Right atrium auricular region (tissue), 2 donors: ENCODE data around the gene WASF2. TPM values are rescaled to one million over a fixed set of nuclear protein-coding genes. Genes with fewer than 3 reads are reported as not detected.

Source experiments
- DNase-seq: peaks from one replicate; pipeline ENCODE4 v3.0.0-alpha.2; 2019; ENCODE audit warnings: low spot score
- H3K27ac ChIP-seq, 2 donors: fragments of 200-600 bp; sonication (generic); 1 replicate in 1 of 2; 2 replicates in 1 of 2; pipeline ENCODE4 v1.5.1; 2016 to 2019
- H3K27me3 ChIP-seq, 2 donors: fragments of 200-600 bp; sonication (generic); one replicate each; pipeline versions ENCODE4 v1.5.1 to v1.6.0; 2017 to 2019
- H3K36me3 ChIP-seq: fragments of 200-600 bp; sonication (generic); one replicate; pipeline ENCODE4 v1.5.1; 2016
- H3K4me1 ChIP-seq, 2 donors: fragments of 200-600 bp; sonication (generic); one replicate each; pipeline versions ENCODE4 v1.5.1 to v1.6.0; 2017 to 2019
- H3K4me3 ChIP-seq, 2 donors: fragments of 200-600 bp; sonication (generic); 1 replicate in 1 of 2; 2 replicates in 1 of 2; pipeline ENCODE4 v1.5.1; 2017 to 2019; ENCODE audit warnings: mild to moderate bottlenecking in 1 of 2, moderate library complexity in 1 of 2
- H3K9me3 ChIP-seq, 2 donors: fragments of 200-600 bp; sonication (generic); one replicate each; pipeline ENCODE4 v1.5.1; 2019
- total RNA-seq, 2 donors: library from RNA; depleted of rRNA; stranded (reverse); fragments of >200 nt; gene quantifications; one replicate each; pipeline ENCODE4 v1.1.0, GENCODE V29; 2016
- TF ChIP-seq, protein P1 (sequence below), 2 donors: fragments of 200-600 bp; sonication (generic); IDR thresholded peaks; one replicate each; pipeline ENCODE4 v1.5.1; 2019; ENCODE audit warnings: antibody characterized with exemption in 2 of 2

Gene WASF2
- total RNA-seq, 2 donors from 2014 or later: 20.7 to 49.0 TPM

DNA sequence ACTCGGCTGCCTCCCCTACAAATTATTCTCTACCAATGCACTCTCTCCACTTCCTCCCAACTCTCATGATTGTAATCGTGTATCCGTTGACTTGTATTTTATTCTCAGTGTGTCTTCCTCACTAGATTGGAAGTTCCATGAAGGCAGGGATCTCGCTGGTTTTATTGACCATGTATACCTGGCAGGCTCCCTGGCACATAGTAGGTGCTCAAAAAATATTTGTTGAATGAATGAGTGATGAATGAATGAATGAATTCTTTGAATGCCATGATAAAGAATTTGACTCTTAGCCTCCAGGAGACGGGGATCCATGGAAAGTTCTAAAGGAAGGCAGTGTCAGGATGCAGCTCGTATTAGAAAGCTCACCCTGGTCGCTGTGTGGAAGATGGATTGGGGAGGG lies 28.8 kb upstream of the WASF2 start:
- Histone ChIP-seq H3K9me3 (no peaks in the 10 kb centered on the region), H3K27me3 (no peaks in the 10 kb centered on the region), H3K4me1 (peaks cover 0 to 88% of the 10 kb centered on the region in 2 donors), H3K27ac (peak overlapping the region; percentile 75 to 86), H3K4me3 (no peak overlapping the region), H3K36me3 (no peaks in the 10 kb centered on the region)
- no peak for DNase-seq
- TF ChIP-seq, protein P1, sequence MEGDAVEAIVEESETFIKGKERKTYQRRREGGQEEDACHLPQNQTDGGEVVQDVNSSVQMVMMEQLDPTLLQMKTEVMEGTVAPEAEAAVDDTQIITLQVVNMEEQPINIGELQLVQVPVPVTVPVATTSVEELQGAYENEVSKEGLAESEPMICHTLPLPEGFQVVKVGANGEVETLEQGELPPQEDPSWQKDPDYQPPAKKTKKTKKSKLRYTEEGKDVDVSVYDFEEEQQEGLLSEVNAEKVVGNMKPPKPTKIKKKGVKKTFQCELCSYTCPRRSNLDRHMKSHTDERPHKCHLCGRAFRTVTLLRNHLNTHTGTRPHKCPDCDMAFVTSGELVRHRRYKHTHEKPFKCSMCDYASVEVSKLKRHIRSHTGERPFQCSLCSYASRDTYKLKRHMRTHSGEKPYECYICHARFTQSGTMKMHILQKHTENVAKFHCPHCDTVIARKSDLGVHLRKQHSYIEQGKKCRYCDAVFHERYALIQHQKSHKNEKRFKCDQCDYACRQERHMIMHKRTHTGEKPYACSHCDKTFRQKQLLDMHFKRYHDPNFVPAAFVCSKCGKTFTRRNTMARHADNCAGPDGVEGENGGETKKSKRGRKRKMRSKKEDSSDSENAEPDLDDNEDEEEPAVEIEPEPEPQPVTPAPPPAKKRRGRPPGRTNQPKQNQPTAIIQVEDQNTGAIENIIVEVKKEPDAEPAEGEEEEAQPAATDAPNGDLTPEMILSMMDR (IDR thresholded peaks at IDR 0.05): no peak

DNA sequence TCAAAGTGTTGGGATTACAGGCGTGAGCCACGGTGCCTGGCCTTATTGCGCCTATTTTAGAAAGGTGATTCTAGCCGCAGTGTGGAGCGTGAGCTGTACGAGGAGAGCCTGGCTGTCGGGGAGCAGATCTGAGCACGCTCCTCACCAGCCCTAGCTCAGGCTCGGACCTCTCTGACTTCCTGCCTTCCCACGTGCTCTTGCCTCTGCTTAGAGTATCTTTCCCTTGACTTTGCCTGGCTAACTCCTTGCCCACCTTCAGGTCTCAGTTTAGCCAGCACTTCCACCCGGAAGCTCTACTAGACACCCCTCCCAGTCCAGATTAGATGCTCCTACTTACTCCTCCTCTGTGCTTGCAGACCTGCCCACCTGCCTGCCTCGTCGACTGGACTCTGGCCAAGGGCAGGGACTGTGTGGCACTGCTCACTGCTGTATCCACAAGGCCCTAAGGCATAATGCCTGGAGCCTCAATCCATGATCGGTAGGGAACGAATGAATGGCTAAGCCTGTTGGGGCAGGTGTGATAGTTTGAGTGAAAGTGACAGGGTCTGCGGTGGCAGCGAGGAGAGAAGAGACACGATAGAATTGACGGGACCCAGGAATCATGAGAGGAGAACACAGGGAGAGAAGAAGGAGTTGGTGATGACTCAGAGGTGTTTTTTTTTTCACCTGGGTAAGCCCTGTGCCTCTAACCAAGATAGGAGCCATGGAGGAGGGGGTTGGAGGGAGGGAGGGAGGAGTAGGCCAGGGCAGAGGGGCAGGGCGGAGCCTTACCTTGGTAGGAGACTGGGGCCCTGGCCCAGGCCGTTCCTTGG lies 28.1 kb upstream of the WASF2 start:
- no peaks in the 10 kb centered on the region for H3K27me3 ChIP-seq

GRCh38 chr1:27517301-27517700 lies 27.3 kb upstream of the WASF2 start:
- peak overlapping the region; percentile 75 to 86 for H3K27ac ChIP-seq
- no peak overlapping the region for H3K4me3 ChIP-seq
- DNase-seq: no peak
- peaks cover 0 to 80% of the 10 kb centered on the region in 2 donors for H3K4me1 ChIP-seq
- H3K36me3 ChIP-seq: no peaks in the 10 kb centered on the region
- TF ChIP-seq, protein P1 (IDR thresholded peaks at IDR 0.05): no peak
- H3K9me3 ChIP-seq: no peaks in the 10 kb centered on the region
- no peaks in the 10 kb centered on the region for H3K27me3 ChIP-seq

More for the DNA sequence above, 28.1 kb upstream of the WASF2 start:
- H3K9me3 ChIP-seq: no peaks in the 10 kb centered on the region
- H3K36me3 ChIP-seq: no peaks in the 10 kb centered on the region
- TF ChIP-seq, protein P1 (IDR thresholded peaks at IDR 0.05): no peak
- no peak for DNase-seq
- H3K27ac ChIP-seq: peak overlapping the region; percentile 75 to 86
- H3K4me1 ChIP-seq: peaks cover 0 to 88% of the 10 kb centered on the region in 2 donors
- no peak overlapping the region for H3K4me3 ChIP-seq

- no peak for DNase-seq
- Histone ChIP-seq H3K4me3 (no peak overlapping the region), H3K4me1 (peaks cover 0 to 63% of the 10 kb centered on the region in 2 donors), H3K27me3 (no peaks in the 10 kb centered on the region), H3K36me3 (no peaks in the 10 kb centered on the region), H3K27ac (peak overlapping the region in 1 of 2 donors; percentile 35), H3K9me3 (no peaks in the 10 kb centered on the region)
- TF ChIP-seq, protein P1 (IDR thresholded peaks at IDR 0.05): no peak
Measured at GRCh38 chr1:27515626-27516025, 25.7 kb upstream of the WASF2 start.

- Histone ChIP-seq H3K27me3 (no peaks in the 10 kb centered on the region), H3K36me3 (no peaks in the 10 kb centered on the region), H3K27ac (peak overlapping the region; percentile 51 to 62), H3K9me3 (no peaks in the 10 kb centered on the region), H3K4me3 (no peak overlapping the region), H3K4me1 (peaks cover 0 to 53% of the 10 kb centered on the region in 2 donors)
- DNase-seq: no peak
- TF ChIP-seq, protein P1 (IDR thresholded peaks at IDR 0.05): no peak
Measured at GRCh38 chr1:27513958-27514357, 24.0 kb upstream of the WASF2 start.
